Measurements from ENCODE around the gene FBXO24.
A peak's percentile ranks its signal among the peaks of the same experiment; 100 is the strongest.

FBXO24 gene

DNA sequence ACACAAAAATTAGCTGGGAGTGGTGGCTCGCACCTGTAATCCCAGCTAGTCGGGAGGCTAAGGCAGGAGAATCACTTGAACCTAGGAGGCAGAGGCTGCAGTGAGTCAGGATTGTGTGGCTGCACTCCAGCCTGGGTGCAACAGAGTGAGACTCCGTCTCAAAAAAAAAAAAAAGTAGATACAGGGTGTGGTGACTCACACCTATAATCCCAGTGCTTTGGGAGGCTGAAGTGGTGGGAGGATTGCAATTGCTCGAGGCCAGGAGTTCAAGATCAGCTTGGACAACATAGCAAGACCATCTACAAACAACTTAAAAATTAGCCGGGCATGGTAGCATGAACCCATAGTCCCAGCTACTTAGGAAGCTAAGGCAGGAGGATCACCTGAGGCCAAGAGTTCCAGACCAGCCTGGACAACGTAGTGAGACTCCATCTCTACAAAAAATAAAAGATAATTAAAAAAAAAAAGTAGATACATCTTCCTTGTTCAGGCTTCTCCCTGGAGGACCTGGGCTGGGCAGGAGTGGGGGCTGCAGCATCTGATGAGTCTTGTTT is 28.3 kb downstream of the FBXO24 start:
- TF ChIP-seq, protein P1, sequence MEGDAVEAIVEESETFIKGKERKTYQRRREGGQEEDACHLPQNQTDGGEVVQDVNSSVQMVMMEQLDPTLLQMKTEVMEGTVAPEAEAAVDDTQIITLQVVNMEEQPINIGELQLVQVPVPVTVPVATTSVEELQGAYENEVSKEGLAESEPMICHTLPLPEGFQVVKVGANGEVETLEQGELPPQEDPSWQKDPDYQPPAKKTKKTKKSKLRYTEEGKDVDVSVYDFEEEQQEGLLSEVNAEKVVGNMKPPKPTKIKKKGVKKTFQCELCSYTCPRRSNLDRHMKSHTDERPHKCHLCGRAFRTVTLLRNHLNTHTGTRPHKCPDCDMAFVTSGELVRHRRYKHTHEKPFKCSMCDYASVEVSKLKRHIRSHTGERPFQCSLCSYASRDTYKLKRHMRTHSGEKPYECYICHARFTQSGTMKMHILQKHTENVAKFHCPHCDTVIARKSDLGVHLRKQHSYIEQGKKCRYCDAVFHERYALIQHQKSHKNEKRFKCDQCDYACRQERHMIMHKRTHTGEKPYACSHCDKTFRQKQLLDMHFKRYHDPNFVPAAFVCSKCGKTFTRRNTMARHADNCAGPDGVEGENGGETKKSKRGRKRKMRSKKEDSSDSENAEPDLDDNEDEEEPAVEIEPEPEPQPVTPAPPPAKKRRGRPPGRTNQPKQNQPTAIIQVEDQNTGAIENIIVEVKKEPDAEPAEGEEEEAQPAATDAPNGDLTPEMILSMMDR (IDR thresholded peaks at IDR 0.05; ENCODE audit: insufficient read depth, low read length, missing control alignments), result no peak
- ChIA-PET CTCF (interaction anchor here (0.9 to 5.1 kb wide), 7 partner anchors 9 to 78 kb away, joined by 3 to 25 read pairs (median 4); partner anchors contain the start of genes FBXO24 and PCOLCE), POLR2A (interaction anchor here (1.1 kb wide), 1 partner anchor 59 kb away, joined by 4 read pairs; the partner anchor contains the start of gene GNB2)
- H3K4me3 ChIP-seq (ENCODE audit: low read depth, low read length), result no peak overlapping the region
- no peak for DNase-seq (ENCODE audit: low read depth, low spot score)

DNA sequence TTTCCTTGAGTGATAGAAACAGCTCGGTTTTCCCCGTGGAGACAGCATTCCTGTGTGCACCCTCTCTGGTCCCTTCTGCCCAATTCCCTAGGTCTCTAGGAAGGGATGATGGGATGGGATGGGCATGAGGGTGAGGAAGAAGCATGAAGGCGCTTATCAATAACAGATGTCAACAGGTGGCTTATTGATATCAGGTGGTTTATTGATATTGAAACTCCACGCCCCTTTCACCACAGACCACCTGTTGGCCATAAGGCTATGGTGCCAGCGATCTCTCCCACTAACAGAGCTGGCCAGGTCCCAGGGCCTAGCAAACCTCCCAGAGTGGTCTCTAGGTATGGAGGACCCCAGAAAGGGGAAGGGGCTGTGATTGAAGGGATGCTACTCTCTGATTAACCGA is 34.1 kb downstream of the FBXO24 start:
- DNase-seq (ENCODE audit: low read depth, low spot score), result no peak
- H3K4me3 ChIP-seq (ENCODE audit: low read depth, low read length), result no peak overlapping the region
- TF ChIP-seq, protein P1 (IDR thresholded peaks at IDR 0.05; ENCODE audit: insufficient read depth, low read length, missing control alignments), result no peak
- CTCF ChIA-PET, result interaction anchor here (1.8 to 2.2 kb wide), 3 partner anchors 10 to 72 kb away, joined by 6 to 10 read pairs (median 7); no protein-coding TSS in a partner anchor
- POLR2A ChIA-PET, result no interaction called here

DNA sequence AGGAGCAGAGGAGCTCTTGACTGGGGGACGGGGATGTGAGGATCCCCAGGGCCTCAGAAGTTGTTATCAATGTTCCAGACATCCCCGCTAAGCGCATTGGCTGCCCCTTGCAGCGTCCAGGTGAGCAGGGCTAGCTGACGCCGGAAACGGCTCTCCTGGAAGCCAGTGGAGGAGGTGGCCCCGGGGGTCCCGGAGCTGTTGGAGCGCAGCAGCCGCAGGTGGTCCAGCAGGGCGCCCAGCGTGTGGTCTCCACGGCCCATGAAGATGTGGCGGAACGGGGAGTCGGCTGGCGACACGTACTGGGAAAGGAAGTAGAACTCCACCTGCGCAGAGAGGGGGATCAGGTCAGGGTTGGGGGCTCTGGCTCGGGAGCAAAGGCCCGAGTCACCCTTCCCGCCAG is 34.7 kb downstream of the FBXO24 start:
- H3K4me3 ChIP-seq (ENCODE audit: low read depth, low read length), result no peak overlapping the region
- TF ChIP-seq, protein P1 (IDR thresholded peaks at IDR 0.05; ENCODE audit: insufficient read depth, low read length, missing control alignments), result no peak
- ChIA-PET CTCF (interaction anchor here (1.8 to 2.2 kb wide), 3 partner anchors 9 to 71 kb away, joined by 6 to 10 read pairs (median 7); no protein-coding TSS in a partner anchor), POLR2A (no interaction called here)
- DNase-seq (ENCODE audit: low read depth, low spot score), result no peak

DNA sequence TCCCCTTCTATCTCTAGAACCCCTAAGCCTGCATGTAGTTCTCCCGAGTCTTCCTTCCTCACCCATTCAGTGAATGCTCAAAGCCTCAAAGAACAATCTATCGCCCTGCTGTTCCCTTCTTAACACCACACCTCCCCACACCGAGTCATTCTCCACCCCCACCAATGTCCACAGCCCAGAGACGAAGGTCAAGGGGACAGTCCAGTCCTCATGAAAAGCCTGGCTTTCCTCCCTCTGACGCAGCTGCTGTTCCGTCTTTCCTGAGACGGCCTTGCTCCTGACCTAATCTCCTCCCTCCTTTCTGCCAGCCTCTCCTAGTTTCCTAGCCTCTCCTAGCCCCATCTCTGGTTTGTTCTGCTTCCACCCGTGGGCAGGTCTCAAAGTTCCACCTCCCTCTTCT is 35.4 kb downstream of the FBXO24 start:
- CTCF ChIA-PET, result no interaction called here
- DNase-seq (ENCODE audit: low read depth, low spot score), result no peak
- TF ChIP-seq, protein P1 (IDR thresholded peaks at IDR 0.05; ENCODE audit: insufficient read depth, low read length, missing control alignments), result no peak
- H3K4me3 ChIP-seq (ENCODE audit: low read depth, low read length), result no peak overlapping the region
- POLR2A ChIA-PET, result no interaction called here

GRCh38 chr7:100623951-100624824 is 38.1 kb downstream of the FBXO24 start:
- no peak overlapping the region for H3K4me3 ChIP-seq (ENCODE audit: low read depth, low read length)
- no peak for DNase-seq (ENCODE audit: low read depth, low spot score)
- ChIA-PET CTCF (no interaction called here), POLR2A (no interaction called here)
- TF ChIP-seq, protein P1 (IDR thresholded peaks at IDR 0.05; ENCODE audit: insufficient read depth, low read length, missing control alignments), result no peak

- POLR2A ChIA-PET, result interaction anchor here (0.6 kb wide), 1 partner anchor 530 kb away, joined by 3 read pairs; no protein-coding TSS in a partner anchor
- TF ChIP-seq, protein P1 (IDR thresholded peaks at IDR 0.05; ENCODE audit: insufficient read depth, low read length, missing control alignments), result no peak
Observed at GRCh38 chr7:100626055-100626454, 39.9 kb downstream of the FBXO24 start.

More at GRCh38 chr7:100626055-100626454, 39.9 kb downstream of the FBXO24 start:
- peak overlapping the region; percentile 53 for H3K4me3 ChIP-seq (ENCODE audit: low read depth, low read length)
- DNase-seq (ENCODE audit: low read depth, low spot score), result no peak
- CTCF ChIA-PET, result interaction anchor here (0.9 to 1.9 kb wide), 4 partner anchors 8 to 226 kb away, joined by 3 to 10 read pairs (median 3); partner anchors contain the start of genes MOSPD3 and SLC12A9

Measured in AG04449 (cell line).